Peyer's patch (tissue), 4 donors: Measurements from ENCODE around the gene CCL23.

Source experiments
- CTCF ChIP-seq, 6 experiments: fragments of 450-650 bp in 4 of 6; fragments of 200-600 bp in 2 of 6; sonication (generic) in 1 of 6; IDR thresholded peaks; one replicate each; pipeline ENCODE4 v1.5.1; 2017 to 2019; ENCODE audit warnings: antibody characterized with exemption in 6 of 6, mild to moderate bottlenecking in 3 of 6, moderate library complexity in 1 of 6
- POLR2A ChIP-seq, 2 donors: fragments of 450-650 bp; IDR thresholded peaks; one replicate each; pipeline ENCODE4 v1.5.1; 2017; ENCODE audit warnings: antibody characterized with exemption in 2 of 2, mild to moderate bottlenecking in 2 of 2, moderate library complexity in 2 of 2

- TF ChIP-seq CTCF (IDR thresholded peaks at IDR 0.05) = no peak
- no peak for TF ChIP-seq POLR2A (IDR thresholded peaks at IDR 0.05)
Observed at GRCh38 chr17:36057911-36058310, 40.1 kb upstream of the CCL23 start.
